NT2/D1 (cell line): Measurements from ENCODE around the gene ABCD3.

Source experiments
- DNase-seq: peaks from one replicate; pipeline ENCODE4 v3.0.0-alpha.2; 2011; ENCODE audit warnings: low read depth, low spot score
- H3K27me3 ChIP-seq: 2 replicates; pipeline ENCODE4 v1.6.0; 2011; ENCODE audit warnings: mild to moderate bottlenecking; ENCODE audit not compliant: insufficient read length, insufficient read depth
- H3K36me3 ChIP-seq: 2 replicates; pipeline ENCODE4 v1.6.1; 2011; ENCODE audit warnings: mild to moderate bottlenecking, low read length, mixed read lengths; ENCODE audit not compliant: insufficient read depth, insufficient read length
- H3K4me1 ChIP-seq: 2 replicates; pipeline ENCODE4 v1.5.1; 2011; ENCODE audit not compliant: insufficient read depth, insufficient read length
- H3K4me3 ChIP-seq: 2 replicates; pipeline ENCODE4 v1.5.1; 2011; ENCODE audit warnings: low read depth; ENCODE audit not compliant: insufficient read length
- H3K9ac ChIP-seq: 2 replicates; pipeline ENCODE4 v1.6.0; 2011; ENCODE audit warnings: low read depth; ENCODE audit not compliant: insufficient read length
- H3K9me3 ChIP-seq: 2 replicates; pipeline ENCODE4 v1.5.1; 2011; ENCODE audit warnings: mild to moderate bottlenecking, low read length; ENCODE audit not compliant: insufficient read depth
- SUZ12 ChIP-seq: IDR thresholded peaks from 2 replicates; pipeline ENCODE4 v1.6.1; 2011; ENCODE audit not compliant: insufficient read length, insufficient read depth; ENCODE audit errors: extremely low read depth
- YY1 ChIP-seq: IDR thresholded peaks from 2 replicates; pipeline ENCODE4 v1.6.1; 2011; ENCODE audit not compliant: insufficient read length, insufficient read depth
- ZNF274 ChIP-seq: IDR thresholded peaks from 2 replicates; pipeline ENCODE4 v1.6.1; 2011; ENCODE audit warnings: mild to moderate bottlenecking, low read depth, low read length

Gene ABCD3

DNA sequence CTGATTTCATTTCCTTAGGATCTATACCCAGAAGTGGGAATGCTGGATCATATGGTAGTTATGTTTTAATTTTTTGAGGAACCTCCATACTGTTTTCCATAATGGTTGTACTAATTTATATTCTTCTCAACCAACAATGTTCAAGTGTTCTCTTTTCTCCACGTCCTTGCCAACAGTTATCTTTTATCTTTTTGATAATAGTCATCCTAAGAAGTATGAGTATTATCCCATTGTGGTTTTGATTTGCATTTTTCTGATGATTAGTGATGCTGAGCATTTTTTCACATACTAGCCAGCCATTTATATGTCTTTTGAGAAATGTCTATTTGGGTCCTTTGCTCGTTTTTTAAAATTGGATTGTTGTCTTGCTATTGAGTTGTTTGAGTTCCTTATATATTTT, 38.5 kb downstream of the ABCD3 start:
- no peaks in the 10 kb centered on the region for H3K27me3 ChIP-seq
- no peak for DNase-seq
- no peak overlapping the region for H3K4me3 ChIP-seq
- no peaks in the 10 kb centered on the region for H3K4me1 ChIP-seq
- peaks cover 2% of the 10 kb centered on the region for H3K36me3 ChIP-seq
- no peak for TF ChIP-seq YY1
- no peak for TF ChIP-seq ZNF274
- TF ChIP-seq SUZ12, result no peak
- no peaks in the 10 kb centered on the region; the same call in 1 of the 2 replicates for H3K9me3 ChIP-seq
- H3K9ac ChIP-seq, result no peak overlapping the region

DNA sequence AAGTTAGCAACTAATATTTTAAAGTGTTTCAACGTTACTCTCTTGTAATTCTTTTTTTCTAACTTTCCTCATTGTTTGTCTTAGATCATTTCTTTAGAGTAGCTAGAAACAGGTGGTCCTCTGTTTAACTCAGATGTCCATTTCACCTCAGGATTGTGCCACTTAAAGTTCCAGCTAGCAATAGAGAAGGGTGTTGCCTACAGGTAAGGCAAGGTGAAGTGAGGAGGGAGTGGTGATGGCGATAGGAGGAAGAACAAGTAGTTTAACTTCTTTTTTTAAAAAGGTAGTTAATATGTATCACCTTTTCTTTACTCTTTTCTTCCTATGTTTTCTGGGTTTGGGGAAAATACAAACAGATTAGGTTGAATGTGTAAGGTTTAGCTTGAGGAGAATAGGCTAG, 44.4 kb downstream of the ABCD3 start:
- Histone ChIP-seq H3K36me3 (peaks cover 18% of the 10 kb centered on the region), H3K4me1 (no peaks in the 10 kb centered on the region), H3K9ac (no peak overlapping the region), H3K27me3 (no peaks in the 10 kb centered on the region), H3K4me3 (no peak overlapping the region), H3K9me3 (no peaks in the 10 kb centered on the region; the same call in 1 of the 2 replicates)
- no peak for TF ChIP-seq YY1
- no peak for TF ChIP-seq ZNF274
- no peak for TF ChIP-seq SUZ12
- DNase-seq, result no peak

DNA sequence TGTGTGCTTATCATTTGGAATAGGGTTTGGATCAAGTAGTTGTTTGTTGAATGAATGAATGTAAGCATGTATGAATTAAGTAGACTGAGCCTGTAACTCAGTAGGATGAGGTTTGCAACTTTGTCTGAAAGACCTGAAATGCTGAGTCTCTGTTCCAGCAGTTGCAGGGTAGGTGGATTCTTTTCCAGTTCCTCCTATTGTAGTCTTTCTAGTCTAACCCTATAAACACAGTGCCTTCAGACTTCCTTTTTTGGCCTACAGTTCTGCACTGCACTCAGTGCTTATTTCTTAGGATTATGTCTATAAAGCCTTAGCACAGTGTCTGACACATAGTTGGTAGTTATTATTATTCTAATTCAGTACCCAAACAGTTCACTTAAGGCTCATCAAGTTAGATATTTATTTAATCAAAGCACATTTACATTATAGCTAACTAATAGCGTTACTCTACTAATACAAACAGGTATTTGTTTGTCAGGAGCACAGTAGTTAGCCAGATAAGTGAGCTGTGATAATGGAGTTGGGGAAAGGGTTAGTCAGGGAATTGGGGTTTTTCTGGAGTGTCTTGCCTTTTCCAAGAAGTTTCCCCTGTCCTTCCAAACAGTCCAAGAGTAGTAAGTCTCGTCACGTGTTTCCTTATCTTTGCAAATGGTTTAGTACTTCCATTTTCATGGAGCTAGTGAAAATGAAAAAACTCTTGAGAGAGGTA, 45.0 kb downstream of the ABCD3 start:
- peaks cover 18% of the 10 kb centered on the region for H3K36me3 ChIP-seq

DNA sequence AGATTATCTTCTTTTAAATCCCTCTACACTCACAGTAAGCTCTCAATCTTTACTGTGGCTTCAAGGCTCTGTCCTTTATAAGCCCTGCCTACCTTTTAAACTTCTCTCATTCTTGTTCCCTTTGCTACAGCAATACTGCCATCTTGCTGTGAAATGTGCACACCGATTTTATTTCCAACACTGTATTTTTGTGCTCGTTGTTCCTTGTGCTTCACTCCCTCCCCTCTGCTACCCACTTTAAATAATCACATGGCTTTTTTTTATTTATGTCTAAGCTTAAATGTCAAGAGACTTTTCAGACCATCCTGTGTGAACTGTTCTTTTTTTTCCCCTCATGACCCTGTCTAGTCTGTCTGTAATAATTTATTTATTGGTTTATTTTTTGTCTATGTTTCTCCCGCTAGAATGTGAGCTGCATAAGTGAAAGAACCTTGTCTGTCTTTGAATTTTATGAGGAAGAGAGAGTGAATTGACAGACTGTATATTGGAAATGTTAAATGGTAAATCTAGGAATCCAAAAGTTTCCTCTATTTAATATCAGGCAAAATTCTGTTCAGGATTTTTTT, 45.7 kb downstream of the ABCD3 start:
- no peak overlapping the region for H3K4me3 ChIP-seq
- TF ChIP-seq ZNF274 (no peak), SUZ12 (no peak), YY1 (no peak)
- no peaks in the 10 kb centered on the region; the same call in 1 of the 2 replicates for H3K9me3 ChIP-seq
- no peaks in the 10 kb centered on the region for H3K4me1 ChIP-seq
- peak; percentile 28 for DNase-seq
- peaks cover 18% of the 10 kb centered on the region for H3K36me3 ChIP-seq
- no peak overlapping the region for H3K9ac ChIP-seq
- no peaks in the 10 kb centered on the region for H3K27me3 ChIP-seq

More for the DNA sequence above, 45.0 kb downstream of the ABCD3 start:
- no peak for DNase-seq
- no peaks in the 10 kb centered on the region; the same call in 1 of the 2 replicates for H3K9me3 ChIP-seq
- no peaks in the 10 kb centered on the region for H3K27me3 ChIP-seq
- no peak for TF ChIP-seq ZNF274
- no peak for TF ChIP-seq SUZ12
- TF ChIP-seq YY1, result no peak
- no peak overlapping the region for H3K4me3 ChIP-seq
- no peaks in the 10 kb centered on the region for H3K4me1 ChIP-seq
- no peak overlapping the region for H3K9ac ChIP-seq

DNA sequence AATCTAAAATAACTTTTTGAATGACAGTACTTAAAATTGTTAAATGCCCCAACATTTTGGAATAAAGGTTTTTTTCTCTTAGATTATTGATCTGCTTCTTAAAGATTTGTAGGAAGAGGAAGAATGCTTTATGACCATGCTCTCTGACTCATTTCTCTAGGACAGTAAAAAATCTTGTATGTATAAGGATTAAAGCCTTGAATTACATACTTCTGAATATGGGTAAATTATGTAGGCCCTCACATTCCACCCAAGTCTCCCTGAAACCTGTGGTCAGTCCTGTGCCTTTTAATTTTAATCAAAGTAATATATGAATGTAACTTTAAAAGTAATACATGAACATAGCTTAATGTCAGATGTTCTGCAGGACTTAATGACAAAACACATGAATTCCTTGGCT, 50.5 kb downstream of the ABCD3 start:
- H3K27me3 ChIP-seq, result no peaks in the 10 kb centered on the region
- no peaks in the 10 kb centered on the region for H3K4me1 ChIP-seq
- no peak for DNase-seq
- no peak overlapping the region for H3K4me3 ChIP-seq
- H3K9me3 ChIP-seq, result no peaks in the 10 kb centered on the region; the same call in 1 of the 2 replicates
- no peak overlapping the region for H3K9ac ChIP-seq
- TF ChIP-seq ZNF274 (no peak), YY1 (no peak), SUZ12 (no peak)
- peaks cover 18% of the 10 kb centered on the region for H3K36me3 ChIP-seq

DNA sequence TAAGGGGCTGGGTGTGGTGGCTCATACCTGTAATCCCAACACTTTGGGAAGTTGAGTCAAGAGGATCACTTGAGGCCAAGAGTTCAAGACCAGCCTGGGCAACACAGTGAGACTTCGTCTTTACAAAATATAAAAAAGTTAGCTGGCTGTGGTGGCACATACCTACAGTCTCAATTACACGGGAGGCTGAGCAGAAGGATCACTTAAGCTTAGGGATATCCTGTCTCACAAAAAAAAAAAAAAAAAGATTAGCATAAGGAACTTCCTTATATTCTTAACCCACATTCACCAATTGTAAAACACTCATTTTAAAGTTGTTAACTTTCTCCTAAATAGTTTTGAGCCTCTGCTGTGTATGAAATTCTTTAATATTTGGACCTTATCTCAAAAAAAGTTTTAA, 53.1 kb downstream of the ABCD3 start:
- H3K4me1 ChIP-seq, result no peaks in the 10 kb centered on the region
- H3K9ac ChIP-seq, result no peak overlapping the region
- no peak overlapping the region for H3K4me3 ChIP-seq
- H3K36me3 ChIP-seq, result peaks cover 2% of the 10 kb centered on the region
- TF ChIP-seq ZNF274 (no peak), SUZ12 (no peak), YY1 (no peak)
- no peaks in the 10 kb centered on the region for H3K9me3 ChIP-seq
- H3K27me3 ChIP-seq, result no peaks in the 10 kb centered on the region
- no peak for DNase-seq

DNA sequence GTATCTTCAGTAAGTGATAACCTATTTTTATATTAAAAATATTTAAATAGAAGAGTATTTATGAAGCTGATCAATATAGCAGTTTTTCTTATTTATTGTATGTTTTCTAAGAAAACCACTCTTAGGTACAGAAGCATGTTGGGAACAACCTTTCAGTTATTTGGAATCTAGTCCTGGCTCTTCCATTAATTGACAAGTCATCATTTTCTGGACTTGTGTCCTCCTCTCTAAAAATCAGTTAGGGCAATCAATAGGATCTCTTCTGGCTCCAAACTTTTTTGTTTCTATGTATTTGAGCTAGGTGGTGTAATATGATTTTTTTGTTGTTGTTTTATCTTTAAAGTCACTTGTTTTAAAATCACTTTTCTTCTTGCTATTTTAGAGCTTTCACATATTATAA, 57.0 kb downstream of the ABCD3 start:
- H3K4me1 ChIP-seq, result no peaks in the 10 kb centered on the region

More for the DNA sequence above, 57.0 kb downstream of the ABCD3 start:
- Histone ChIP-seq H3K9ac (no peak overlapping the region), H3K9me3 (no peaks in the 10 kb centered on the region), H3K4me3 (no peak overlapping the region), H3K27me3 (no peaks in the 10 kb centered on the region), H3K36me3 (peaks cover 11% of the 10 kb centered on the region)
- no peak for DNase-seq
- no peak for TF ChIP-seq ZNF274
- no peak for TF ChIP-seq SUZ12
- no peak for TF ChIP-seq YY1
